Cerebellar cortex (tissue), 1 donor: Measurements from ENCODE around the gene ARHGAP42.
"Not testable (repeated sequence)": the region's sequence is repeated elsewhere in the genome, so short reads cannot be mapped to it uniquely, and the experiment has no call there.

Experiments
- DNase-seq: peaks from one replicate; pipeline ENCODE4 v3.0.0-alpha.2; 2015; ENCODE audit warnings: low spot score

The ARHGAP42 gene, protein sequence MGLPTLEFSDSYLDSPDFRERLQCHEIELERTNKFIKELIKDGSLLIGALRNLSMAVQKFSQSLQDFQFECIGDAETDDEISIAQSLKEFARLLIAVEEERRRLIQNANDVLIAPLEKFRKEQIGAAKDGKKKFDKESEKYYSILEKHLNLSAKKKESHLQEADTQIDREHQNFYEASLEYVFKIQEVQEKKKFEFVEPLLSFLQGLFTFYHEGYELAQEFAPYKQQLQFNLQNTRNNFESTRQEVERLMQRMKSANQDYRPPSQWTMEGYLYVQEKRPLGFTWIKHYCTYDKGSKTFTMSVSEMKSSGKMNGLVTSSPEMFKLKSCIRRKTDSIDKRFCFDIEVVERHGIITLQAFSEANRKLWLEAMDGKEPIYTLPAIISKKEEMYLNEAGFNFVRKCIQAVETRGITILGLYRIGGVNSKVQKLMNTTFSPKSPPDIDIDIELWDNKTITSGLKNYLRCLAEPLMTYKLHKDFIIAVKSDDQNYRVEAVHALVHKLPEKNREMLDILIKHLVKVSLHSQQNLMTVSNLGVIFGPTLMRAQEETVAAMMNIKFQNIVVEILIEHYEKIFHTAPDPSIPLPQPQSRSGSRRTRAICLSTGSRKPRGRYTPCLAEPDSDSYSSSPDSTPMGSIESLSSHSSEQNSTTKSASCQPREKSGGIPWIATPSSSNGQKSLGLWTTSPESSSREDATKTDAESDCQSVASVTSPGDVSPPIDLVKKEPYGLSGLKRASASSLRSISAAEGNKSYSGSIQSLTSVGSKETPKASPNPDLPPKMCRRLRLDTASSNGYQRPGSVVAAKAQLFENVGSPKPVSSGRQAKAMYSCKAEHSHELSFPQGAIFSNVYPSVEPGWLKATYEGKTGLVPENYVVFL

DNA sequence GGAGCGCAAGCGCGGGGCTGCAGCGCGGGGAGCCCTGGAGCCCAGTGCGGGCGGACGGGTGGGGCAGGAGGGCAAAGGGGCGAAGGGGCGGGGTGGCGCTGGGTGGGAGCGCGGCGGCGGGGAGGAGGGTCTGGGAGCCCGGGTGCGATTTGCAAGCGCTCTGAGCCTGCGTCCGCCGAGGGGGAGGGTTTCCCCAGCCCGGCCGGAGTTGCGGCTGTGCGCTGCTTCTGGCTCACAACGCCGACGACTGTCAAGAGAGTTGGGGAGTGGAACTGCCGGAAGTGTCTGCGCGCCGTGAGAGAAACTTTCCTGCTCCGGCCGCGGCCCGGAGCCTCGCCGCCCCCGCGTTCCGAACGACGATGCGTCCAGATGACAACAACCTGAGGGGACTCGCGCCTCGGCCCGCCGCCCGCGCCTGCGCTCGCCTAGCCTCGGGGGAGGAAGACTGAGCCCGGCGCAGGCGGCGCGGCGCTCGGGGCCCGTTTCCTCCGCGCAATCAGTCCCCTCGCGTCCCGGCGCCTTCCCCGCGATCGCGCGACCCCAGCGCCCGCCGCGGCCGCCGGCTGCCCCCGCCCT is at the start of gene ARHGAP42:
ARHGAP42 (plus strand) TSS at position 235 of the 576 bp plus-strand sequence. CDS start 391 bp downstream, outside the sequence.
- no peak for DNase-seq

DNA sequence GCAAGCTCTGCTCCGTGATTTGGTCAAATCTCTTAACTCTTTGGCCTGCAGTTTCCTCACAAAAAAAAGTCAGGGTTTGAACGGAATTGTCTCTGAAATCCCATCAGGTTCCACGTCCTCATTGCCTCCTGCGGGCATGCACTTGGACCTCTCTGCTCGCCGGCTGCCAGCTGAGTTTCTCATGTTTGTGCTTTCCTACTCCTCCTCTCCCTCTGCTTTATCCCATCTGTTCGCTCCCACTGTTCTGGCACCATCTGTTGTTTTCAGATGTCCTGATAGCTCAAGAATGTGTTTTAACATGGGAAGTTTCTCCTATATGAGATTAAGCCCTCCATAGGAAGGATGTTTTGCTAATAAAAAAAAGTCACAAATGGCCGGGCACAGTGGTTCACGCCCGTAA is 49.4 kb upstream of the ARHGAP42 start:
- peak; percentile 92 for DNase-seq

DNA sequence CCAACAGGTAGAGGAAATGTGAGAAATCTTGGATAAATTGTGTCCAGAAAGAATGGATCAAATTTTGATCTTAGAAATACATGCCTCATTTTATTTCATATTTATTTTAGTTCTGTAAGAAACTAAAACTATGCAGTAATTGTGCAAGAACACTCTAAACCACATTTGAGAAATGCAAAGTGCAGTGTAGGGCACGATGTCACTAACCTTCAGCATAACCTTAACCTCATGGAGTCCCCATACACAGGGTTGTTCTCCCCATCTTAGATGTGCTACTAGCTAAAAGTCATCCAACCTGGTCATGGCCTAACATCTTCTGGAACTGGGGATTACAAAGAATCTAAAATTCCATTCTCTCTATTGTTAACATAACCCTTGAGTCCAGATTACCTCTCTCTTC is 48.4 kb upstream of the ARHGAP42 start:
- DNase-seq = peak; percentile 16

DNA sequence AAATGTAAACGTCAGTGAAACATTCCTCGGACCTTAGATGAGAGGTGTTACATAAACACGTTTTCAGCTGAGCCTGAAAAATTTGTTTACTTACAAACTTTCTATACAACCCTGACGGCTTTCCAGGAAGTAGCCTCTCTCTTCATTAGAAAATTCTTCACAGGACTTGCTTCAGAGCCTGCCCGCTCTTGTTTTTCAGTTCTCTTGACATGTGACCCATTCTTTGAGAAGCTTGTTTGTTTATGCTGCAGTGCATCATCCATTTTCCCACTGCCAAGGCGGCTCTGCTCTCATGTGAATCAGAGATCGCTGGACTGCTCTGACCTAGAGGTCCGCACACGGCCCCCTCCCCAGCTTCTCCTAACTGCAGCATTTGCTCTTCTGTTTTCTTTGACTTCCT is 47.9 kb upstream of the ARHGAP42 start:
- no peak for DNase-seq

DNA sequence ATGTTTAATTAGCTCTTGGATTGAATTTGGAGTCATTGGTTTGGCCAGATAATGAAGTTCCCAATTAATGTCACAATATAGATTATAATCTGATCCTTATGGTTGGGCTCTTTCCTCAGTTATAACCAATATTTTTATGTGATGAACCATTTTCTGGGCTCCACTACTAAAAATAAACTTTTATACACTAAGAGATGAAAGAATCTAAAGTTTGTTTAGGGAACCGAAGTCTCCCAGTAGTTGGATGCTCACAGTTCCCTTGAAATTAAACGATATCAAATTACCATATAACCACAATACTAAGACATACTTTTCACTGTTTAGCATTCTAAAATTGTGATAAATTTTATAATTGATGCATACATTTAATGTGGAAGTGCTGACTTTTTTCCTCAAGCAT is 47.0 kb upstream of the ARHGAP42 start:
- no peak for DNase-seq

DNA sequence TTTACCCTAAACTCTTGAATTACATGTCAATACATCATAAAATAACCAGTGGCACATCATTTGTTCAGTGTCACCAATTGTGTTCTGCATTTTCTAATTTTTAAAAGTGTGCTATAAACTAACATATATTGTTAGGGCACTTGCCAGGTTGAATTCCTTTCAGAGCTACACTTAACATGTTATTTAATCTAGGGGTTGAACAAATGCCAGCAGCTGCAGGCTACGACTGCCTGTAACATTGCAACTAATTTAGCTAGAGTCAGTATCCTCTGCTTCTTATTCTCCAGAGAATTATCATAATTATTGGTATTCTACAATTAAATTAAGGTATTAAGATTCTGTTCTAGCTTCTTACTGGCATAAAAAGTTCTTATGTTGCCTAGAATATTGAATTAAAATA is 46.4 kb upstream of the ARHGAP42 start:
- no peak for DNase-seq

DNA sequence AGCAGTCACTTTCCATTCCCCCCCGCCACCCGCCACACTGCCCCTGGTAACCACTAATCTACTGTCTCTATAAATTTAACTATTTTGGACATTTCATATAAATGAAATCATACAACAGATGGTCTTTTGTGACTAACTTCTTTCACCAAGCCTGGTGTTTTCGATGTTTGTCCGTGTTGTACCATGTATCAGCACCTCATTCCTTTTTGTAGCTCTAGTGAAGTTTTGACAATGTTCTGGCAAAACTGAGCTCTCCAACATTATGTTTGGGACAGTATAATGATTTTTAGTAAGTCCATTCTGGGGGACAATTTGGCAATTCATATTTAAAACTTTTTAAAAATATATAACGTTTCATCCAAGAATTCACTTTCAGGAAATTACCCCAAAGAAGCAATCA is 45.6 kb upstream of the ARHGAP42 start:
- DNase-seq = no peak

DNA sequence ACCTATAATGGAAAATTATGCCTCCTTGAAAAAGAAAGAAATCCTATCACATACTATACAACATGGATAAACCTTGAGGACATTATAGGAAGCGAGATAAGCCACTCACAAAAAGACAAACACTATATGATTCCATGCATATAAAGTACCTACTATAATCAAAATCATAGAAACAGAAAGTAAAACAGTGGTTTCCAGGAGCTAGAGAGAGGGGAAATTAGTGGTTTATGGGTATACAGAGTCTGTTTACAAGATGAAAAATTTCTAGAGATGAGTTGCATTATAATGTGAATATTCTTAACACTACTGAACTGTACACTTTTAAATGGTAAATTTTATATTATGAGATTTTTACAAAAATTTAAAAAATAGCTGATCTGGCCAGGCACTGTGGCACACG is 40.5 kb upstream of the ARHGAP42 start:
- DNase-seq = no peak

DNA sequence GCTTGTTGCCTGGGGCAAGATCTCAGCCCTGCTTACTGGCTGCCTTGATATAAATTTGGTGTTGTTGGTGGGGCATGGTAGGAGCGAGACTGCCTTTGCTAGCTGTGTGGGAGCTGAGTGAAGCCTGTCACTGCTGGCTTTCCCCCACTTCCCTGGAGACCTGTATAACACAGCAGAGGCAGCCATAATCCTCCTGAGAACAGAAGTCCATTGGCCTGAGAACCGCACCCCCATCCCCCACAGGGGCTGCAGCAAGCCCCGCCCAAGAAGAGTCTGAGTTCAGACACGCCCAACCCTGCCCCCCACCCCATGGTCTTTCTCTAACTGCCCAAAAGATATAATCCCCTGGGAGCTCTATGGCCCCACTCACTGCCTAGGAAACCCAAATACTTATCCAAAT is 39.2 kb upstream of the ARHGAP42 start:
- no peak for DNase-seq

DNA sequence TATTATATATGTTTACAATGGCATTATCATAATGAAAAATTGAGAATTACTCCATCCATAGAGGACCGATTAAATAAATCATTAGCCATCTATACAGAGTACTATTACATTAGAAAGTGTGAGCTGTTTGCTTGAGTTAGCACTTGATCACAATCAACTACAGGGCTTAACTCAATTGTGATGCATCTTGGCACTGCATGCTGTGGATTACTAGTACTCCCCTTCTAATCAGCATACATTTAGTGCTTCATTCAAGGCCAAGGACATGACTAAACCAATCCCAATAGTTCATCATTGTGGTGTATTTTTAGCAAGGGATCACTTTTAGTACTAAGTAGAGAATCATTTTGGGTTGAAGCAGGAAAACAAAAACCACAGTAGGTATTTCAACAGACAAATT is 23.5 kb upstream of the ARHGAP42 start:
- no peak for DNase-seq

DNA sequence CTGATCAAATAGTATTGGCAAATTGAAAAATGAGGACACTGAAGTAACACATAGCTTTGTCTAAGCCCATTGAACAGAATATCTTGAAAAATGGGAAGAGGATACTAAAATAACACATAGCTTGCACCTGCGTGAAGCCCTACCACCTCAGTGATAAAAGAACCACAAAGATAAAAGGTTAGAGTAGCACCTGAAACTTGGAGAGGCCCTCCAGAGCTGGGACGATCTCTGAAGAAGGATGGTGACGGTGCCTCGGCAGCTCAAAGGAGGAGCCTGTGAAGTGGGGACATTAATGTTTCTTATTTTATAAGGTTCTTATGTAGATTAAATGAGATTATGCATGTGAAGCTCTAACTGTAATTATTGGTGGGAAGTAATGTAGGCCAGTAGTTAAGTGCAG is 23.1 kb upstream of the ARHGAP42 start:
- DNase-seq = no peak

DNA sequence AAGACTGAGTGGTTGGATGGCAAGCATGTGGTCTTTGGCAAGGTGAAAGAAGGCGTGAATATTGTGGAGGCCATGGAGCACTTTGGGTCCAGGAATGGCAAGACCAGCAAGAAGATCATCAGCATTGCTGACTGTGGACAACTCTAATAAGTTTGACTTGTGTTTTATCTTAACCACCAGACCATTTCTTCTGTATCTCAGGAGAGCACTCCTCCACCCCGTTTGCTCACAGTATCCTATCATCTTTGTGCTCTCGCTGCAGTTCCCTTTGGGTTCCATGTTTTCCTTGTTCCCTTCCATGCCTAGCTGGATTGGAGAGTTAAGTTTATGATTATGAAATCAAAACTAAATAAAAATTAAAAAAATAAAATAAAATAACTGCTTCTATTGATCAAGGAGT is 20.3 kb upstream of the ARHGAP42 start:
- not testable (repeated sequence) for DNase-seq

DNA sequence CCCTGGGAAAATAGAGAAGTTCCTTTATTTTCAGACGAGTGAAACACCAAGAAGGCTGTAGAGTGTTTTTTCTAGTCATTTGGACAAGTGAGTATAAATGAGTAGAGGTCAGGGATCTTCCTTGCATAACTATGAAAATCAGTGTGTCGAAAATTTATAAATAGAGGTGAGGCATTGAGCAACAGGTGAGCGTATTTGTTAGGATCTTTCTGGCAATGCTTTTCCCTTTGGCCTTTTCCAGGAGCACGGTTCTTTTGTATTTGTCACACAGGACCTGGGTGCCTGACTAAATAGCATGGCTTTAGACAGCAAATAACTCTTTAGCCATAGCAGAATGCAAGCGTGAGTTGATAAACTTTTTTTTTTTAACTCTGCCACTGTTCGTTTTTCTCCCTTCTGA is 19.6 kb upstream of the ARHGAP42 start:
- no peak for DNase-seq

DNA sequence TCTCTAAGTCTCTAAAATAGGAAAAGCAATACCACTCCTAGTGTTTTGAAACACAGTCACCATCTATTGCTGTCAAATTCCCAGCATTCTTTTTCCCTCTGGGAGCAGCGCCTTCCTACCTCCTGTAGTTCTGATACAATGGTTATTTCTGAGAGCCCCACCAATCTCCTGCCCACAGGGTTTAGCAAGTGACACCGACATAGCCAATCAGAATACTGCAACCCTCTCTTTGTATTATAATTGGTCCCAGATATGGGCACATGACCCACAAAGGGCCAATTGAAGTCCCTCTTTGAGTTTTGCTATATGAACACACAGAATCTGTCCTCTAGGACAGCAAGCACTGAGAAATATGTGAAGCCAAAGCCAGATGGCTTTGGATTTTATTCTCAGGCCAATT is 16.9 kb upstream of the ARHGAP42 start:
- DNase-seq = no peak

DNA sequence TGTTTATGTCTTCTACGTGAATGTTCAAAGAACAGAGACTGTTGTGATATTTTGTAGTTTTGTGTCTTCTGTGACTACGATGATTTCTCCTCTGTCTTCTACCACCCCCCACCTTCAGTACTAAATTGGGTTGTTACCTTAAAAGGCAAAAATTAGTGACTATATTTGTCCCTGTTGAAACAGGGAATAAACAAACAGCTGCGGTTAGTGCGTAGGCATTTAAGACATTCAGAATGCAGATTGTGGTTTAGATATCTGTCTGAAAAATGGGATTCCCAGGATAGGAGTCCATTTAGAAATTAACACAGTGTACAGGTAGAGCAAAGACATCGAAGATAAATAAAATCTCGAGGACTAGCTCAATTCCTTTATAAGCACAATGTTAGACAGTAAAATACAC is 15.6 kb upstream of the ARHGAP42 start:
- DNase-seq = no peak

DNA sequence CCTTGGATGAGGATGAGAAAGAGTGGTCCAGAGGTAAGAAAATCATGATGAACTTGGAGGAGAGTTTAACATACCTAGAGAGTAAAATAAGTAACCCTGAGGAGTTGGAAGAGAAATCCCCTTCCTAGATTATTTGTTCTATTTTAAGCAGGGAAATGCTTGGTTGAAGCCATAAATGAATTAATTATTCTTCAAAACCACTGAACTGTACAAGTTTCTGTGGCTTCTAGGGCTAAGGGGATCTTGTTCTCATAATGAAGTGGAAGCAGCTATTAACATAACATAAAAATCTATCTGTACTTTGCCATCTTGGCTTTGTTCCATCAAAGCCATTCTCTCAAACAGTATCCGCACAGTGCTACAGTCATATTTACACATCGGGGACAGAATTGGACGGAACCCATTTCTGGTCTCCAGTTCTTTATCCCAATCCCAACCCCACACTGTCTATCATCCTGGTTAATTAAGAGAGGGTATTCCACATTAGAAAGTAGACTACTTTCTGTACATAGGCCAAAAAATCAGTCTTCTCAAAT is 14.5 kb upstream of the ARHGAP42 start:
- DNase-seq = no peak

DNA sequence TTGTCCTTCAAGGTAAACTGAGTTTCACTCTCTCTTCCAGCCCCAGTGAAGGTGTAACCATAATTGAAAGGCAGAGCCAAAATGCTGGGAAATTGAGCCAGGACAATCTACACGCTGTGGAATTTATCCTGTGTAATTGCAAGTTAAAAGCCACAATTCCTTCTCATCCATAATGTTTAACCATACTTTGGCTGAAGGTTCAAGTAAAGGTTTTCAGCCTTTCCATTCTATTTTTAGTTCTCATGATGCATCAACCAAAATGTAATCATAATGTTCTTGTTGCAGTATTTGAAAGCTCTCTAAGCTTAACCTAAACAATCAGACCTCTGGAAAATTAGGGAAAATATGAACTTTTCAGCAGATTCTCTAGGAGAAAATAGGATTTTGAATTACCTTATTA is 14.0 kb upstream of the ARHGAP42 start:
- no peak for DNase-seq

DNA sequence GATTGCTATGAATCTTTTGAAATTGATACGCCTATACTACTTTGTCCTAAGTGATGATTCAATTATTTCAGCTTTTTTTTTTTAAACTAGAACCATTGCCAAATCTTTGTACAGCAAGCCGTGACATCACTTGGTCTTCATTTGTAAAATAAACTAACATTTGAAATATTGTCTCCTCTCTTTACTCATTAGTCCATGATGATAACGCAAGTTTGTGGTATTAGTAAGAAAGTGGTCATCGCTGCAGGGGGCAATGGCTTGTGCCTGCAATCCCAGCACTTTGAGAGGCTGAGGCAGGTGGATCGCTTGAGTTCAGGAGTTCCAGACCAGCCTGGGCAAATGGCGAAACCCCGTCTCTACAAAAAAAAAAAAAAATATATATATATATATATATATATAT is 12.9 kb upstream of the ARHGAP42 start:
- DNase-seq = no peak

DNA sequence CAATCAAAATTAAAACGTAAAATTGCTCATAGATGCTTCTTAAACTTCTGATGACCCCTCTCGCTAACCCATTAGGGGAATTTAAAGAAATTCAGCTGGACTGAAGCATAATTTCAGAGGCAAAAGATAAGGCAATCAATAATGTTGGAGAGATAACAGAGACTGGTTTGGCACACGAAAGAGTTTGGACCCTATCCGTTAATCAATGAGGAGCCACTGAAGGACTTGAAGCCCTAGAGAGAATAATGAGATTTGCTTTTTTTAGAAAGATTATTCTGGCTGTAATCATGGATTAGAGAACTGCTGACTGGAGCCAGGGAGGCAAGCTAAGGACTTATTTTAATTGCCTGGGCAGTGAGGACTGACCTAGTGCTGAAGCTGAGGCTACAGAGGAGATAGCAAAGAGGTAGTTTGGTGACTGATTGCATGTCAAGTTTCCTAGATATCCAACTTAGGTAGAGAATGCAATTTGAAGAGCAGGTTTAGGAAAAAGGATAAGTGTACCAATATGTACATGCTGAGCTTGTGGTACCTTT is 11.9 kb upstream of the ARHGAP42 start:
- DNase-seq = no peak

DNA sequence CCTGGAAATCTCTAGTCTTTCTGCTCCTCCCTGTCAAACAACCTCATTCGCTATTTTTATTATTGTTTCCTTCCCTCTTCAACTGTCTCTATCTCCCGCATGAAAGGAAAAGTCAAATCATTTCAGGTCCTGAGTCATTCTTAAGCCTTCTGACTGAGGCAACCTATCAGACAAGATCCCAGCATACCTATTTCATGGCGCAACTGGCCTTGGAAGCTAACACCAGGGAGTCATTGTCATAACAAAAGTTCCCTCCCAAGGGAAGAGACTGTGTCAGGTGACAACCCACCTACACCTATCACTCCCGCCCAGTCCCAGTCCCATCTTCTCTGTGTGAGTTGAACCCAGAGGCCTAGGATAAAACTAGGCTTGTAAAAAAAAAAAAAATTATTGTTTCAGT is 10.2 kb upstream of the ARHGAP42 start:
- no peak for DNase-seq

DNA sequence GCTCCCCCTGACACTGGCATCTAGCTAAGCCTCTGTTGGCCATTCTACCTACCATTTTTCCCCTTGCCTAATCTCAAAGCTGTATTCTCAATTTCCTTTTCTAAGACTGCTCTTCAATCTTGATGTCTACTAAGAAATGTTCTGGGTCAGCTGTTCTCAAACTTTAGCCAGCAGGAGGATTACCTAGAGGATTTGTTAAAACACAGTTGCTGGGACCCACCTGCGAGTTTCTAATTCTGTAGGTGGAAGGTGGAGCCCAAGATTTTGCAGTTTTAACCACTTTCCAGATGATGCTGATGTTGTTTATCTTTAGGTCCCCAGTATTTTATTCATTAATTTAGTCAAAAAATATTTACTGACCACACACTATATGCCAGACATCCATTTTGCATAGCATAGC is 9.3 kb upstream of the ARHGAP42 start:
- no peak for DNase-seq

DNA sequence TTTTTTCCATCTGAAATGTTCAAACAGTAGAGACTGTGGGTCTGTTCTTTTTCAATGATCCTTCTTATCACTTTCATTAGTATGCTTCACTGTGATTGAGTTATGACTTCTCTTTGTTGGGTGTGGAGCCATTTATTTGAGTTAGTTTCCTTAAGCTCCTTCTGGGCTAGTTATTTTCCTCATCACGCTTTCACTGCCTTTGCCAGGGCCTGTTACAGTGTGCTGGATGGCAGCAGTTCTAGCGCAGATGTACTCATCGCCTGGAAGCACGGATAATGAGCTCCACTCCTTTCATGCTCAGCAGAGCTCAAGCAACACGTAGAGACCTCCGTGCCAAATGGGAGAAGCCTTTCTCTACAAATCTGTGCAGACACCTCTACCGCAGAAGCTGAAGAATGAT is 7.0 kb upstream of the ARHGAP42 start:
- DNase-seq = no peak
